Measurements from ENCODE around the gene CACNG8.
"Not testable (repeated sequence)": the region's sequence is repeated elsewhere in the genome, so short reads cannot be mapped to it uniquely, and the experiment has no call there.

CACNG8 gene

GRCh38 chr19:53962887-53963431 lies at the start of gene CACNG8:
Gene CACNG8, plus strand, starts transcription at chr19:53962937.
- DNase-seq (ENCODE audit: low spot score): no peak

- DNase-seq (ENCODE audit: low spot score): no peak
These were observed 47.7 kb upstream of the CACNG8 start for GRCh38 chr19:53915000-53915399.

- DNase-seq (ENCODE audit: low spot score): no peak
These were observed 46.7 kb upstream of the CACNG8 start for GRCh38 chr19:53916004-53916403.

- no peak for DNase-seq (ENCODE audit: low spot score)
These were observed 45.4 kb upstream of the CACNG8 start for GRCh38 chr19:53917356-53917755.

- no peak for DNase-seq (ENCODE audit: low spot score)
These were observed 35.0 kb upstream of the CACNG8 start for GRCh38 chr19:53927739-53928138.

GRCh38 chr19:53936029-53936428 lies 26.7 kb upstream of the CACNG8 start:
- no peak for DNase-seq (ENCODE audit: low spot score)

GRCh38 chr19:53942001-53942786 lies 20.5 kb upstream of the CACNG8 start:
- no peak for DNase-seq (ENCODE audit: low spot score)

GRCh38 chr19:53944416-53944815 lies 18.3 kb upstream of the CACNG8 start:
- DNase-seq (ENCODE audit: low spot score): no peak

- DNase-seq (ENCODE audit: low spot score): no peak
These were observed 17.8 kb upstream of the CACNG8 start for GRCh38 chr19:53944933-53945332.

- DNase-seq (ENCODE audit: low spot score): no peak
These were observed 17.3 kb upstream of the CACNG8 start for GRCh38 chr19:53945441-53945840.

- DNase-seq (ENCODE audit: low spot score): no peak
These were observed 16.7 kb upstream of the CACNG8 start for GRCh38 chr19:53945998-53946397.

GRCh38 chr19:53947624-53948023 lies 15.1 kb upstream of the CACNG8 start:
- no peak for DNase-seq (ENCODE audit: low spot score)

- DNase-seq (ENCODE audit: low spot score): not testable (repeated sequence)
These were observed 14.1 kb upstream of the CACNG8 start for GRCh38 chr19:53948611-53949010.

GRCh38 chr19:53951436-53951835 lies 11.3 kb upstream of the CACNG8 start:
- no peak for DNase-seq (ENCODE audit: low spot score)

GRCh38 chr19:53951947-53952346 lies 10.8 kb upstream of the CACNG8 start:
- no peak for DNase-seq (ENCODE audit: low spot score)

GRCh38 chr19:53953383-53953782 lies 9.4 kb upstream of the CACNG8 start:
- no peak for DNase-seq (ENCODE audit: low spot score)

GRCh38 chr19:53957448-53958167 lies 5.1 kb upstream of the CACNG8 start:
- DNase-seq (ENCODE audit: low spot score): no peak

- no peak for DNase-seq (ENCODE audit: low spot score)
These were observed 4.6 kb upstream of the CACNG8 start for GRCh38 chr19:53958168-53958571.

- DNase-seq (ENCODE audit: low spot score): no peak
These were observed 3.6 kb upstream of the CACNG8 start for GRCh38 chr19:53958823-53959757.

- no peak for DNase-seq (ENCODE audit: low spot score)
These were observed 2.5 kb upstream of the CACNG8 start for GRCh38 chr19:53960187-53960586.

- no peak for DNase-seq (ENCODE audit: low spot score)
These were observed 1.9 kb upstream of the CACNG8 start for GRCh38 chr19:53960886-53961285.

Data from hepatic stellate cell (primary cell).